OCI-LY3 (cell line): ENCODE data around the gene SCUBE2.

Experiments used
- H2AFZ ChIP-seq: fragments of 200-600, 300-600 bp; shearing (Covaris generic); 2 replicates; pipeline ENCODE4 v1.6.0; 2014; ENCODE audit warnings: antibody characterized with exemption, low read depth, low read length
- H3K27ac ChIP-seq: fragments of 200-600, 300-600 bp; sonication (generic); 2 replicates; pipeline ENCODE4 v1.5.1; 2014; ENCODE audit warnings: mild to moderate bottlenecking, low read length, moderate library complexity, mixed read lengths
- H3K27me3 ChIP-seq: fragments of 200-600, 300-600 bp; sonication (generic); 2 replicates; pipeline ENCODE4 v1.6.1; 2014; ENCODE audit warnings: low read depth, low read length, mixed read lengths
- H3K36me3 ChIP-seq: fragments of 200-600, 300-600 bp; sonication (generic); replicated peaks from 2 replicates; pipeline ENCODE3; 2014; ENCODE audit warnings: low read depth, low read length, mixed read lengths
- H3K4me1 ChIP-seq: fragments of 300-600, 200-600 bp; sonication (generic); 2 replicates; pipeline ENCODE4 v1.6.1; 2014; ENCODE audit warnings: low read length, mixed read lengths
- H3K4me2 ChIP-seq: fragments of 200-600, 300-600 bp; sonication (generic); 2 replicates; pipeline ENCODE4 v1.6.1; 2014; ENCODE audit warnings: low read length, mixed read lengths
- H3K4me3 ChIP-seq: fragments of 300-600, 200-600 bp; sonication (generic); 2 replicates; pipeline ENCODE4 v1.5.1; 2014; ENCODE audit warnings: antibody characterized with exemption, mild to moderate bottlenecking, low read length, moderate library complexity
- H3K79me2 ChIP-seq: fragments of 300-600, 200-600 bp; shearing (Covaris generic); 2 replicates; pipeline ENCODE4 v1.6.1; 2014; ENCODE audit warnings: mild to moderate bottlenecking, low read length, mixed read lengths
- H3K9ac ChIP-seq: fragments of 300-600, 200-600 bp; shearing (Covaris generic); 2 replicates; pipeline ENCODE4 v1.6.0; 2014; ENCODE audit warnings: mild to moderate bottlenecking, low read length, moderate library complexity
- H3K9me3 ChIP-seq: fragments of 200-600, 300-600 bp; shearing (Covaris generic); 2 replicates; pipeline ENCODE4 v1.6.1; 2014; ENCODE audit warnings: low read length, mixed read lengths; ENCODE audit not compliant: insufficient read depth
- H4K20me1 ChIP-seq: fragments of 200-600, 300-600 bp; sonication (generic); 2 replicates; pipeline ENCODE4 v1.6.1; 2016; ENCODE audit warnings: low read length, mixed read lengths; ENCODE audit not compliant: insufficient read depth
- EZH2phosphoT487 ChIP-seq: fragments of 200-600 bp; shearing (Covaris generic); IDR thresholded peaks from 2 replicates; pipeline ENCODE4 v1.6.1; 2018; ENCODE audit warnings: antibody characterized with exemption, mixed run types, low read depth
- TF ChIP-seq, protein P1 (sequence below): fragments of 200-600, 300-600 bp; sonication (generic); IDR thresholded peaks from 2 replicates; pipeline ENCODE4 v1.5.1; 2014; ENCODE audit warnings: antibody characterized with exemption, low read length, low read depth

SCUBE2 gene

DNA sequence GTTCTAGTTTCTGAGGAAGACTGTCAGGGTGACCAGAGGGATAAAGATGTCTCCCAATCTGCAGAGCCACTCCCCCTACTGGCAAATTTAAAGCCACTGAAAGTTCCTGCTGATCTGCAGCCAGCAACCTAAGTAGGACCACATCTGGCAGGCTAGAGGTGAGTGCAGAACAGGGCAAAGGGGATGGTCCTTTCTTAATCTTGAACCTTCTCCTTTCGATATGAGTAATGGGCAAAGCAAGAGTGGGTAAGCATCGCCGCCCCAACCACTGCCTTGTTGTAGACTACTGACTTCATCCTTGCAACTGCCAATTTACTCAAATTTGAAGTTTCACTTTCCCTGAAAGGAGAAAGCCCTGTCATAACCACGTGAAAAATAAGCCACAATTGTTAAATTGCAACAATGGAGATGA is 30.7 kb downstream of the SCUBE2 start:
- Histone ChIP-seq H2AFZ (no peak overlapping the region), H3K4me2 (peak overlapping the region; percentile 54), H3K79me2 (no peaks in the 10 kb centered on the region), H3K9ac (no peak overlapping the region), H4K20me1 (no peaks in the 10 kb centered on the region), H3K27ac (no peak overlapping the region), H3K27me3 (peaks cover 40% of the 10 kb centered on the region), H3K9me3 (no peaks in the 10 kb centered on the region), H3K36me3 (no peaks in the 10 kb centered on the region), H3K4me3 (peak overlapping the region; percentile 1; the same call in 1 of the 2 replicates), H3K4me1 (peaks cover 33% of the 10 kb centered on the region)
- no peak for TF ChIP-seq EZH2phosphoT487
- TF ChIP-seq, protein P1, sequence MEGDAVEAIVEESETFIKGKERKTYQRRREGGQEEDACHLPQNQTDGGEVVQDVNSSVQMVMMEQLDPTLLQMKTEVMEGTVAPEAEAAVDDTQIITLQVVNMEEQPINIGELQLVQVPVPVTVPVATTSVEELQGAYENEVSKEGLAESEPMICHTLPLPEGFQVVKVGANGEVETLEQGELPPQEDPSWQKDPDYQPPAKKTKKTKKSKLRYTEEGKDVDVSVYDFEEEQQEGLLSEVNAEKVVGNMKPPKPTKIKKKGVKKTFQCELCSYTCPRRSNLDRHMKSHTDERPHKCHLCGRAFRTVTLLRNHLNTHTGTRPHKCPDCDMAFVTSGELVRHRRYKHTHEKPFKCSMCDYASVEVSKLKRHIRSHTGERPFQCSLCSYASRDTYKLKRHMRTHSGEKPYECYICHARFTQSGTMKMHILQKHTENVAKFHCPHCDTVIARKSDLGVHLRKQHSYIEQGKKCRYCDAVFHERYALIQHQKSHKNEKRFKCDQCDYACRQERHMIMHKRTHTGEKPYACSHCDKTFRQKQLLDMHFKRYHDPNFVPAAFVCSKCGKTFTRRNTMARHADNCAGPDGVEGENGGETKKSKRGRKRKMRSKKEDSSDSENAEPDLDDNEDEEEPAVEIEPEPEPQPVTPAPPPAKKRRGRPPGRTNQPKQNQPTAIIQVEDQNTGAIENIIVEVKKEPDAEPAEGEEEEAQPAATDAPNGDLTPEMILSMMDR: peak; percentile 61

DNA sequence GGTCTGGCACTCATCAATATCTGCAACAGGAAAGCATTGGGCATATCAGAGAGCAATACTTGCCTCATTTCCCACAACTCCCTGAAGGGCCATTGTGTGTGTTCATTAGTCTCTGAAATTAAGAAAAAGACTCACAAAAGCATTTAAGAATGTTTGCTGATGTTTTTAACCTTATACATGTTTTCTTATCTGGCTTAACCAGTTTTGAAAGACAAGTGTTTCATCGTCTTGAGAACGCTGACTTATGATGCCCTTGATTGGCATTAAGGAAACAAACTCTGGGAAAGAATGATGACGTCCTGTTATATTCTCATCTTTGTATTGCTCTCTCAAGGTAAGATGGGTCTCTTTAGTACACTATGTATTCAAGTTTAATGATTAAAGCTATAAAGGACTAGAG is 32.0 kb downstream of the SCUBE2 start:
- H3K4me3 ChIP-seq: no peak overlapping the region
- no peak overlapping the region for H3K9ac ChIP-seq
- peaks cover 33% of the 10 kb centered on the region for H3K4me1 ChIP-seq
- no peaks in the 10 kb centered on the region for H4K20me1 ChIP-seq
- H3K79me2 ChIP-seq: no peaks in the 10 kb centered on the region
- peaks cover 40% of the 10 kb centered on the region for H3K27me3 ChIP-seq
- H3K4me2 ChIP-seq: no peak overlapping the region
- H3K36me3 ChIP-seq: no peaks in the 10 kb centered on the region
- H2AFZ ChIP-seq: no peak overlapping the region
- no peak overlapping the region for H3K27ac ChIP-seq
- H3K9me3 ChIP-seq: no peaks in the 10 kb centered on the region
- TF ChIP-seq, protein P1: no peak
- no peak for TF ChIP-seq EZH2phosphoT487

DNA sequence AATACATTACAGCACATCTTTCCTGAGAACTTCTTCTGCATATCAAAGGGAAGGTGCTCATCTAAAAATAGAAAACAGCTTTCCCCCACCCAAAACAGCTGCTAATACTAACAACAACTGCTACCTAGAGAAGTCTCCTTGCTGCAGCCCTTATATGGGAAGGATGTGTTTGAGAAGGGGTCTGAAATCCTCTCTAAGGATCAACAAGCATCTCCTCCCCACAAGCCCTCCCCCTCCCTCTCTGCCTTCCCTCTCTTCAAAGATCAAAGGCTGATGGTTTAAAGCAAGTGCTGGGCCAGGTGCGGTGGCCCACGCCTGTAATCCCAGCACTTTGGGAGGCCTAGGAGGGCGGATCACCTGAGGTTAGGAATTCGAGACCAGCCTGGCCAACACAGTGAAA is 33.5 kb downstream of the SCUBE2 start:
- Histone ChIP-seq H3K79me2 (no peaks in the 10 kb centered on the region), H3K4me2 (0 out of 2 replicates have a peak overlapping the region, but pooled peaks have one; percentile 8), H3K4me3 (no peak overlapping the region), H3K4me1 (peaks cover 33% of the 10 kb centered on the region), H4K20me1 (no peaks in the 10 kb centered on the region), H2AFZ (no peak overlapping the region), H3K9me3 (no peaks in the 10 kb centered on the region), H3K9ac (no peak overlapping the region), H3K27me3 (peaks cover 35% of the 10 kb centered on the region), H3K27ac (no peak overlapping the region), H3K36me3 (no peaks in the 10 kb centered on the region)
- TF ChIP-seq EZH2phosphoT487: no peak
- TF ChIP-seq, protein P1: no peak

DNA sequence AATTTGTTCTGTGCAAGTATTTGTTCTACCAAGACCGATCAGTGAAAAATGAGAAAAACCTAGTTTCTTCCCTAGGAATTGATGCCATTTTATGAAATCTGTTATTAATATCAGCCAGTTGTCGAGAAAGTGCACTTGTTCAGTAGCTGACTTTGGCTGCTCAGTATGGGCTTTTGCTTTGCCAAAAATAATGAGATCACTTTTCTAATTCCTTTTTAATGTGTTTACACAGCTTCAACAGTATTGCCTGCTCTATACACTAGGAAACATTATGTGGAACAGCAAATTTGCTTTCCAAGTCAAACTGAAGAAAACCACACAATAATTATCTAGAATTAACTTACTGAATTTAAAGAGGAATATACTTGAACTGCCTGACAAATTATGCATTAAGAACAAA is 34.4 kb downstream of the SCUBE2 start:
- no peaks in the 10 kb centered on the region for H3K9me3 ChIP-seq
- TF ChIP-seq, protein P1: no peak
- TF ChIP-seq EZH2phosphoT487: no peak
- no peak overlapping the region for H3K27ac ChIP-seq
- H3K36me3 ChIP-seq: no peaks in the 10 kb centered on the region
- no peak overlapping the region for H3K4me2 ChIP-seq
- peaks cover 31% of the 10 kb centered on the region for H3K27me3 ChIP-seq
- no peaks in the 10 kb centered on the region for H3K79me2 ChIP-seq
- H3K4me1 ChIP-seq: peaks cover 33% of the 10 kb centered on the region
- H4K20me1 ChIP-seq: no peaks in the 10 kb centered on the region
- no peak overlapping the region for H3K9ac ChIP-seq
- H2AFZ ChIP-seq: no peak overlapping the region
- no peak overlapping the region for H3K4me3 ChIP-seq
